Small intestine (tissue), 7 donors: ENCODE data around the gene GXYLT2. TPM values are rescaled to one million over a fixed set of nuclear protein-coding genes. Genes with fewer than 3 reads are reported as not detected.

ENCODE experiments used
- DNase-seq, 2 donors: peaks; one replicate each; pipeline versions ENCODE4 v3.0.0 to v3.0.0-alpha.2; 2013
- FAIRE-seq: peaks from 2 replicates; lab custom pipeline; 2012; peaks lifted over from hg19 to GRCh38; lab: Jason Lieb, UNC
- H3K27ac ChIP-seq, 3 donors: one replicate each; pipeline ENCODE4 v1.5.1; 2013; ENCODE audit warnings: low read length in 2 of 3, mild to moderate bottlenecking in 2 of 3, control low read depth in 1 of 3, inconsistent platforms in 1 of 3, low read depth in 1 of 3, moderate library complexity in 1 of 3
- H3K27me3 ChIP-seq, 3 donors: one replicate each; pipeline ENCODE4 v1.6.1; 2013; ENCODE audit warnings: low read length in 3 of 3, inconsistent platforms in 1 of 3; ENCODE audit not compliant: control insufficient read depth in 3 of 3, insufficient read depth in 3 of 3
- H3K36me3 ChIP-seq, 3 donors: one replicate each; pipeline ENCODE4 v1.6.1; 2013; ENCODE audit warnings: low read length in 3 of 3, inconsistent platforms in 1 of 3, low read depth in 1 of 3, mild to moderate bottlenecking in 1 of 3, moderate library complexity in 1 of 3; ENCODE audit not compliant: control insufficient read depth in 3 of 3, insufficient read depth in 2 of 3
- H3K4me1 ChIP-seq, 3 donors: one replicate each; pipeline ENCODE4 v1.6.1; 2013; ENCODE audit warnings: low read length in 2 of 3, inconsistent platforms in 1 of 3, low read depth in 1 of 3, mild to moderate bottlenecking in 1 of 3, moderate library complexity in 1 of 3; ENCODE audit not compliant: control insufficient read depth in 3 of 3, insufficient read depth in 2 of 3
- H3K4me3 ChIP-seq, 3 donors: one replicate each; pipeline ENCODE4 v1.5.1; 2013; ENCODE audit warnings: low read length in 3 of 3, control low read depth in 1 of 3, inconsistent platforms in 1 of 3, low read depth in 1 of 3, mild to moderate bottlenecking in 1 of 3, moderate library complexity in 1 of 3
- H3K9me3 ChIP-seq, 2 donors: one replicate each; pipeline ENCODE4 v1.6.1; 2013; ENCODE audit warnings: low read depth in 1 of 2, low read length in 1 of 2; ENCODE audit not compliant: control insufficient read depth in 2 of 2, insufficient read depth in 1 of 2
- WGBS, 3 donors: extraction: QIAGEN DNeasy Blood & Tissue Kit; methylation state at CpG; one replicate each; pipeline ENCODE4 v1.1.7; 2013; 5-methylcytosine and 5-hydroxymethylcytosine counted together
- polyA plus RNA-seq, 4 donors: library from polyadenylated mRNA; stranded (reverse) in 3 of 4; unstranded in 1 of 4; fragments of 200-250 nt in 3 of 4; fragments of 120-200 nt in 1 of 4; gene quantifications; one replicate each; pipeline versions ENCODE4 v1.2.1 to v1.2.3, GENCODE V29; 2013
- donor health status: healthy with polysubstance abuse.
- donor health status: control.
- donor health status: control.
- donor health status: Bipolar disorder and iron deficiency.
- donor health status: healthy.

Gene GXYLT2
- polyA plus RNA-seq, 4 donors = 0.48 to 3.2 (median 0.54) TPM; not detected in 1

DNA sequence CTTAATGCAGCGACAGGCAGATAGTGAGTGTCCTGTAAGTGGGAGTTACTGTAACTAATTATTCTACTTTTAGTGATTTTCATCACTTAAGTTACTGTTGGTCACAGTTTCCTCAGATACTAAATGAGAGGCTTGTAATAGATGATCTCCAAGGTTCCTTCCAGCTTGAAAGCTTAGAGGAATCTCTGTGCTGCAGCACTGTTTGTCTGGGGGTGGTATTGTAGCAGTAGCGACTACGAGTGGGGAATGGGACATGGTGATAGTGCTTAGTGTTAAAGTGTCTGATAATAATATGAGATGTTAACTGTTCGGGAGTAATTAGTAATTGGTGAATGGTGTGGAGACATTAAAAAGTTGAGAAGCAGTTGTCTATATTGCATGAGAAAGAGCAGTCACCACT, 121.2 kb downstream of the GXYLT2 start:
- Histone ChIP-seq H3K27ac (no peak overlapping the region), H3K4me3 (no peak overlapping the region), H3K27me3 (no peaks in the 10 kb centered on the region), H3K36me3 (peaks cover 0 to 36% (median 4%) of the 10 kb centered on the region in 3 donors), H3K4me1 (peaks cover 3 to 9% (median 4%) of the 10 kb centered on the region in 3 donors), H3K9me3 (no peaks in the 10 kb centered on the region)
- DNase-seq (no peak), FAIRE-seq (no peak)
- 50 to 67% (median 55%) methylated on average over 4 of the region's 4 CpGs for WGBS, 3 donors

DNA sequence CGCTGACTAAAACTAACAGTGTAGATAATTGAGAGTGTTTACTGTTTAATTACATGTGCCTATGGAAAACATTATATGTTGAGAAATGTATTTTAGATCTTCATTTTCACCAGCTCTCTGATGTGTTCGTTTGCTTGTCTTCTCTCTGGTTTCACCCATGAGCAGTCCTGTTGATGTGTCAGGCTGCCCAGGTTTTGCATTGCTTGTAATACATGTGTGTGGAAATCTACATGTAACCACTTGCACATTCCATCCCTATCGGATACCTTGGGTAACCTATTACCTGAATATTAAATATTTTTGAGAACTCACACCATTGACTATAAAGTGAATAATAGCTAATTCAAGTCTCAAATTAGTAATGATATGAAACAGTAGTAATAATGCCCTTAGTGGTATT, 121.9 kb downstream of the GXYLT2 start:
- 52 to 66% (median 62%) methylated on average over 3 of the region's 3 CpGs for WGBS, 3 donors
- peaks cover 3 to 9% (median 4%) of the 10 kb centered on the region in 3 donors for H3K4me1 ChIP-seq
- H3K4me3 ChIP-seq = no peak overlapping the region
- peaks cover 0 to 38% (median 4%) of the 10 kb centered on the region in 3 donors for H3K36me3 ChIP-seq
- DNase-seq = no peak
- H3K27ac ChIP-seq = no peak overlapping the region
- no peak for FAIRE-seq
- no peaks in the 10 kb centered on the region for H3K27me3 ChIP-seq
- no peaks in the 10 kb centered on the region for H3K9me3 ChIP-seq

DNA sequence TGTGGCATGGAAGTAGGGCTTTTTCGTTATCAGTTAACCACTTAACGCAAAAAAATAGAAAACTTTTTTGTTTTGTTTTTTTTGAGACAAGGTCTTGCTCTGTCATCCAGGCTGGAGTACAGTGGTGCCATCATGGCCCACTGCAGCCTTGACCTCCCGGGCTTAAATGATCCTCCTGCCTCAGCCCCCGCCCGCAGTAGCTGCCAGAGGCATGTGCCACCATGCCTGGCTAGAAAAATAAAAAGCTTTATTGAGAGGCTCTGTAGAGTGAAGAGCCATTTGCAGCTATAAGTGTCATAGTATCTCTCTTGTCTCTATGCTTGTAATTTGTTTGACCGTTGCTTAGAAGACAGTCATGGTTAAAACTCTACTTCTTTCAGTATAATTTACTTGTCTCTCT, 122.3 kb downstream of the GXYLT2 start:
- 88 to 93% (median 91%) methylated on average over 6 of the region's 6 CpGs for WGBS, 3 donors
- peaks cover 3 to 9% (median 4%) of the 10 kb centered on the region in 3 donors for H3K4me1 ChIP-seq
- no peak for DNase-seq

DNA sequence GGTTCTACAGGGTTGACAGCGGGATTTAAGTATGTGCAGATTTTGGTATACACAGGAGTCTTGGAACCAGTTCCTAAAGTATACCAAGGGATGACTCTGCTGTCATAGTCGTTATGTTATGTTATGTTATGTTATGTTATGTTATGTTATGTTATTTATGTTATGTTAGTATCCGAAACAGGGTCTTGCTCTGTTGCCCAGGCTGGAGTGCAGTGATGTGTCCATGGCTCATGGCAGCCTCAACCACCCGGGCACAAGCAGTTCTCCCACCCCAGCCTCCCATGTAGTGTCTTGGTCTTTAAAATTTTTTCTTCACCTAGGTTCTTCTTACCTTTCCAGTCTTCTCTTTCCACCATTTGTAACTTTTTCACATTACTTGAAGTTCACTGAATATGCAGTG, 130.5 kb downstream of the GXYLT2 start:
- FAIRE-seq (no peak), DNase-seq (no peak)
- Histone ChIP-seq H3K9me3 (no peaks in the 10 kb centered on the region), H3K27ac (no peak overlapping the region), H3K4me3 (no peak overlapping the region), H3K27me3 (no peaks in the 10 kb centered on the region), H3K4me1 (peaks cover 0 to 4% (median 0%) of the 10 kb centered on the region in 3 donors), H3K36me3 (peaks cover 0 to 33% (median 3%) of the 10 kb centered on the region in 3 donors)
- WGBS, 3 donors = 89 to 93% (median 90%) methylated on average over 4 of the region's 4 CpGs

More for the DNA sequence above, 122.3 kb downstream of the GXYLT2 start:
- H3K27ac ChIP-seq = no peak overlapping the region
- no peaks in the 10 kb centered on the region for H3K9me3 ChIP-seq
- no peak for FAIRE-seq
- H3K27me3 ChIP-seq = no peaks in the 10 kb centered on the region
- no peak overlapping the region for H3K4me3 ChIP-seq
- H3K36me3 ChIP-seq = peaks cover 0 to 38% (median 4%) of the 10 kb centered on the region in 3 donors

DNA sequence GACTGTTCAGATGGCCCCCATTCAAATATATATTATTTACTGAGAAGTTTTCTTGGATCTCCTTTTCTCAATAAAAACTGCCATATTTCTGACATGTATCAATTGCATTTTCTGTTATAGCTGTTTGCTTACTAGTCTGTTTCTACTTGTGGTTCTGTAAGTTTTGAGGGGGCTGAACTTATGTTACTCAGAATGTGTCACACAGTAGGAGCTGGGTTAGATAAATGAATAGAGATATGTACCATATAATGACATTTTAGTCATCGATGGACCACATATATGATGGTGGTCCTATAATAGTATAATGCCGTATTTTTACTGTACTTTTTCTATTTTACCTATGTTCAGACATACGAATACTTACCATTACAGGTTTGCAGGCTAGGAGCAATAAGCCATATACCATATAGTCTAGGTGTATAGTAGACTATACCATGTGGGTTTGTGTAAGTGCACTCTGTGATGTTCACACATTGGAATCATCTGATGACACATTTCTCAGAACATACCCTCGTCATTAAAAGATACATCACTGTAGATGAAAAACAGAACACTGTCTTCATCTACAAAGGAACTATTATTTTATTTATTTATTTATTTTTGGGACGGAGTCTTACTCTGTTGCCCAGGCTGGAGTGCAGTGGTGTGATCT, 131.1 kb downstream of the GXYLT2 start:
- Histone ChIP-seq H3K4me1 (peaks cover 0 to 4% (median 0%) of the 10 kb centered on the region in 3 donors), H3K27me3 (no peaks in the 10 kb centered on the region), H3K9me3 (no peaks in the 10 kb centered on the region), H3K27ac (no peak overlapping the region), H3K4me3 (no peak overlapping the region), H3K36me3 (peaks cover 0 to 31% (median 3%) of the 10 kb centered on the region in 3 donors)
- no peak for DNase-seq
- 69 to 82% (median 77%) methylated on average over 5 of the region's 5 CpGs for WGBS, 3 donors
- FAIRE-seq = no peak

DNA sequence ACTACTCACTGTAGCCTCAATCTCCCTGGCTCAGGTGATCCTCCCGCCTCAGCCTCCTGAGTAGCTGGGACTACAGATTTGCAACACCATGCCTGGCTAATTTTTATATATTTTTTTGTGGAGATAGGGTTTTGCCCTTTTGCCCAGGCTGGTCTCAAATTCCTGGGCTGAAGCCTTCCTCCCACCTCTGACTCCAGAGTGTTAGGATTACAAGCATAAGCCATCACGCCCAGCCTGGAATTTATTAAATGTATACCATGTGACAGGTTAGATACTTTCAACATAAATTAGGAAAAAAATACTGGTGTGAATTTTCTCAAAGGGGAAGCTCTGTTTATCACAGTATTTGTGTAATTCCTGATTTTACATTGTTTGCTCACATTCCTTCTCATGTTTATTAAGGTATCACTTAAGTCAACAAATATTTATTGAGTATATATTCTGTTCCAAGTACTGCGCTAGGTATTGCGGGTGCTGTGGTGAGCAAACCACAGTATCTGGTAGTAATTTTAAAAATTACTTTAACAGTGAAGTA, 133.5 kb downstream of the GXYLT2 start:
- Histone ChIP-seq H3K4me3 (no peak overlapping the region), H3K27ac (no peak overlapping the region), H3K27me3 (no peaks in the 10 kb centered on the region), H3K4me1 (peaks cover 0 to 6% (median 4%) of the 10 kb centered on the region in 3 donors), H3K9me3 (no peaks in the 10 kb centered on the region), H3K36me3 (peaks cover 0 to 15% (median 0%) of the 10 kb centered on the region in 3 donors)
- FAIRE-seq (no peak), DNase-seq (no peak)
- WGBS, 3 donors = 49 to 78% (median 52%) methylated on average over 4 of the region's 4 CpGs

DNA sequence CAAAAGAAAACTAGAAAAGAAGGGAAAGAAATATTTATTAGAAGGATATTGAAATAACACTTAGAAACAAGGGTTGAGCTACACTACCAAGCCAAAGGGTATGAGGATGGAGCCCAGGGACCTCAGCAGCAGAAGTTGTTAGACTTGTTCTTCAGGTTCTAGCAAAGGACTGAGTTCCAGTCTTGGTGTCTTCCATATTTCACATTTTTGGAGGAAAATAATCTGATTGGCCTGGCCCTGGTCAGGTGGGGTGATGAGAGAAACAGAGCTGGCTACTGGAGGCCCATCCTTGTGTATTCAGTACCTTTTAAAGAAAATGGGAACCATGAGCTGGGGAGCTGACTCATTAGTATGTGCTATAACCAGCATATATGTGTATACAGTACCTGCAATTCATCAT, 137.0 kb downstream of the GXYLT2 start:
- no peak overlapping the region for H3K4me3 ChIP-seq
- no peaks in the 10 kb centered on the region for H3K9me3 ChIP-seq
- H3K27me3 ChIP-seq = no peaks in the 10 kb centered on the region
- H3K27ac ChIP-seq = no peak overlapping the region
- peak in 1 of 2 donors; percentile 28 for DNase-seq
- peaks cover 0 to 13% (median 7%) of the 10 kb centered on the region in 3 donors for H3K4me1 ChIP-seq
- FAIRE-seq = no peak
- H3K36me3 ChIP-seq = peaks cover 0 to 18% (median 0%) of the 10 kb centered on the region in 3 donors

DNA sequence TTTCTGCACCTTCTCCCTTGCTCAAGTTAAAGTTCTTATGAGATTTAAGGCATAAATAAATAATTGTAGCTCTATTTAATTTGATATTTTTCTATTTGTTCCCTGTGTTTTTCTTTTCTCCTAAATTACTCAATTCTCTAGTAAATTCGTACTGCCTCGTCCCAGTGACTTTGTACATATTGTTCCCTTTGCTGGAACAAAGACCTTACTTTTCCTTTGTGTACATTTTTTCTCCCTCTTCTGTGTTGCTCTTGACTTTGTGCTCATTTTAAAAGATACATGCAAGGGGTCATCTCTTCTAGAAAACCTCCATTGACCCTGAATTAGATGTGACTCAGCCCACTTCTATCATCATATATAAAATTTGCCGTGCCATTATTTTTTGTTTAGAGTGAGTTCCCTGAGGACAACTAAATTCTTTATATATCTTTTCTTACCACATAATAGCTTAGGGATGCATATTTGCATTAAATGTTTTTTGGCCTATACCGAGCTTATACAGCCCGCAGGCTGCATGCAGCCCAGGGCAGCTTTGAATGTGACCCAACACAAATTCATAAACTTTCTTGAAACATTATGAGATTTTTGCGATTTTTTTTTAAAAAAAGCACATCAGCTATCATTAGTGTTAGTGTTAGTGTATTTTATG, 138.4 kb downstream of the GXYLT2 start:
- H3K4me1 ChIP-seq = peaks cover 0 to 13% (median 3%) of the 10 kb centered on the region in 3 donors
- no peaks in the 10 kb centered on the region for H3K9me3 ChIP-seq
- no peak overlapping the region for H3K4me3 ChIP-seq
- no peaks in the 10 kb centered on the region for H3K27me3 ChIP-seq
- no peak overlapping the region for H3K27ac ChIP-seq
- H3K36me3 ChIP-seq = peaks cover 0 to 15% (median 0%) of the 10 kb centered on the region in 3 donors
- WGBS, 3 donors = 69 to 86% (median 75%) methylated on average over 6 of the region's 6 CpGs
- FAIRE-seq (no peak), DNase-seq (no peak)
